ENCODE data around the gene CDH19.

Gene CDH19

DNA sequence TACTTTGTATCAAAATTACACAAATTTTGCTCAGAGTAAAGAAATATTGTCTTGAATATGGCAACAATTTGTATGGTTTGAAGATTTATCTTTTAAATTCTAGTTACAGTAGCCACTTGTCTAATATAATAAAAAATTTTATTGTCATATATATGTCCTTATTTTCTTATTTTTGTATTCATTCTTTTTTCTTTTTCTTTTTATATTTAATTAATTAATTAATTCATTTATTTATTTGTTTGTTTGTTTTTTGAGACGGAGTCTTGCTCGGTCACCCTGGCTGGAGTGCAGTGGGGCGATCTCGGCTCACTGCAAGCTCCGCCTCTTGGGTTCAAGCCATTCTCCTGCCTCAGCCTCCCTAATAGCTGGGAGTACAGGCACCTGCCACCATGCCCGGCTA is 3.7 kb upstream of the CDH19 start:
- no peak for TF ChIP-seq CTCF (conservative IDR thresholded peaks at IDR 0.05; ENCODE audit: low read length)
- DNase-seq (ENCODE audit: low read depth), result no peak
- no peak overlapping the region for H3K4me3 ChIP-seq (ENCODE audit: low read length)

GRCh38 chr18:66601649-66602048 is 2.2 kb downstream of the CDH19 start:
- no peak for DNase-seq (ENCODE audit: low read depth)
- TF ChIP-seq CTCF (conservative IDR thresholded peaks at IDR 0.05; ENCODE audit: low read length), result no peak
- H3K4me3 ChIP-seq (ENCODE audit: low read length), result no peak overlapping the region

- no peak for TF ChIP-seq CTCF (conservative IDR thresholded peaks at IDR 0.05; ENCODE audit: low read length)
- no peak for DNase-seq (ENCODE audit: low read depth)
- no peak overlapping the region for H3K4me3 ChIP-seq (ENCODE audit: low read length)
Measured at GRCh38 chr18:66599190-66599589, 4.7 kb downstream of the CDH19 start.

DNA sequence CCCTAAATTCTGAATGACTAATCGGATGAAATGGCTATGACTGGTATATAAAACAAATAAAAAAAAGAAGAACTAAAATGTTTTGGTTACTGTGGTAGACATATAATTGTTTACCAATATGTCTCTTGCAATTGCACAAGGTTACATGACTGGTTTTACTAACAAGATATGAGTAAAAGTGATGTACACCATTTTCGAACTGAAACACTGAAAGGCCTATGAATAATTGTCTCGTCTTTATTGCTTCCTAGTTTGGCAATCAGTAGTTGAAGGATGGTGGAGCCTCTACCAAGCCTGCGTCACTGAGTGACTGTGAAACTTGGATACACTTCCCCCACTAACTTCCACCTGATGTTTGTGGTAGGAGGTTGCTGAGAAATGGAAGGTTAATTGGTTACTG is 16.5 kb downstream of the CDH19 start:
- no peak for DNase-seq (ENCODE audit: low read depth)
- no peak for TF ChIP-seq CTCF (conservative IDR thresholded peaks at IDR 0.05; ENCODE audit: low read length)
- H3K4me3 ChIP-seq (ENCODE audit: low read length), result no peak overlapping the region

- no peak for TF ChIP-seq CTCF (conservative IDR thresholded peaks at IDR 0.05; ENCODE audit: low read length)
- DNase-seq (ENCODE audit: low read depth), result no peak
Measured at GRCh38 chr18:66582211-66582610, 21.7 kb downstream of the CDH19 start.

DNA sequence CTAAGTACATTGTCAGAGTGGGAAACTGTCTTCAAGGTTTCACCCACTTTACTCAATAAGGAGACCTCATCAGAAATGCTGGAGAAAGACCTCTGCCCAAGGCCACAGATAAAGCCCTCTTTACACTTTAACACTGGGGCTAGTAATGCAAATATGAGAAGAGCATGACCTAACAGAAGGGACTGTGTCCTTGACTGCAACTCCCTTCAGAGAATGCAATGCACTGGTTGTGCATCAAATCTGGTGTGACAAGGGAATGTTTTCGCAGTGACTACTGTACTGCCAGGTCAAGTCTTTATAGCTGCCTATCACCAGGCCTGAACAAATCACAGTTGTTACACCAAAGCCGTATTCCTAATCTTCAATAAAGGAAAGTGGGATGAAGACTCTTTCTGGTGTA is 28.6 kb downstream of the CDH19 start:
- DNase-seq (ENCODE audit: low read depth), result no peak

More at GRCh38 chr18:66582211-66582610, 21.7 kb downstream of the CDH19 start:
- H3K4me3 ChIP-seq (ENCODE audit: low read length), result no peak overlapping the region

DNA sequence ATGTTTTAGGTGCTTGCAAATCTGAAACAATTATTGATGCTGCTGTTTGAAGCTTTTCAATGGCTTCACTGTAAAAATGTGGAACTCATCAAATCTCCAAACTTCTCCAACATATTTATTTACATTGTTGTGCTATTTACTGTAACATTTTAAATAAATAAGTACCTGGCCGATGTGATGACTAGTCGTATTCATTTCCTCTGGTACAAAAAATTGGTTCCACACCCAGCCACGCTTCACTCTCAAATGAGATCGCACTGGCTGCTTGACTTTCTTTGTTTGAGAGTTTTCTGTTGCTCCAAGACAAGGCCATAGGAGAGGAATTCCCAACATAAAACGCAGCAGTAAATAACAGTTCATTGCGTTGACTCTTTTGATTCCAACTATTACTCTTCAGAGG is 32.0 kb downstream of the CDH19 start:
- DNase-seq (ENCODE audit: low read depth), result no peak
- no peak for TF ChIP-seq CTCF (conservative IDR thresholded peaks at IDR 0.05; ENCODE audit: low read length)
- no peak overlapping the region for H3K4me3 ChIP-seq (ENCODE audit: low read length)

More for the DNA sequence above, 28.6 kb downstream of the CDH19 start:
- no peak overlapping the region for H3K4me3 ChIP-seq (ENCODE audit: low read length)
- TF ChIP-seq CTCF (conservative IDR thresholded peaks at IDR 0.05; ENCODE audit: low read length), result no peak
